GM19193 (cell line): ENCODE data around the gene TNIP1.

Source experiments
- POLR2A ChIP-seq: IDR thresholded peaks from 4 replicates; pipeline ENCODE4 v1.6.1; 2011; ENCODE audit not compliant: insufficient read depth, insufficient read length; ENCODE audit errors: extremely low read depth

TNIP1 gene

DNA sequence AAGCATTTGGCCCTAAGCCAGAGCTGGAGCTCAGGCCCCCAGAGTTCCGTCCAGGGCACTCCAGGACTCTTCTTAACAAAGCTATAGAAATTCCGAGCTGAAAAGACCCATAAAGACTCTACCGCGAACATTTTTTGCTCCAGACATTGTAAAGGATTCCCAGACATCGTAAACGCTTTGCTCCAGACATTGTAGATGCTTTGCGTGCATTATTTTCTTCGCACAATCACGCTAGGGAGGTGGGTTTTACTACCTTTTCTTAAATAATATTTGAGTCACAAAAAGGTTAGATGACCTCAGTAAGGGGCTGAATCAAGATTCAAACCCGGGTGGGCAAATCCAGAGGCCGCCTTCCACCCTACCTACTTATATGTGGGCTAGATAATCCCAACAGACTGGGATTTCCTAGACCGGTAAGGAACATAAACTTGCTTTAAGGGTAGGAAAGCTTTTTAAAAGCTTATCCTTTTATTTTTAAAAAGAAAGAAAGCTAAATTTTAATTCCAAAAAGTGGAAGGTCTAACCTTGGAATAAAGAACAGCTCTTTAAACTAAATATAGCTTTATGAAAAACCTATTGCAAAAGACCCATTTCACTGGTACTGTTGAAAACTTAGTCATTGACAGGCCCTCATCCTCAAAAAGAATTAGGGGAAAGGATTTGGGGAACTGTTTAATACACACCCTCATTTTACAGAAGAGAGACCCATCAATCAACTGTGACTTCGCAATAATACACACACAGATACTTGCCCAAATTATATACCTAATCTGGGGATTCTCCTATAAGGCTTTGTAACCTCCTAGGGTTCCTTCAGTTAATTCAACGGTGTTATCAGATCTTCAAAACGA is 822 bp upstream of the TNIP1 start:
- TF ChIP-seq POLR2A: no peak

DNA sequence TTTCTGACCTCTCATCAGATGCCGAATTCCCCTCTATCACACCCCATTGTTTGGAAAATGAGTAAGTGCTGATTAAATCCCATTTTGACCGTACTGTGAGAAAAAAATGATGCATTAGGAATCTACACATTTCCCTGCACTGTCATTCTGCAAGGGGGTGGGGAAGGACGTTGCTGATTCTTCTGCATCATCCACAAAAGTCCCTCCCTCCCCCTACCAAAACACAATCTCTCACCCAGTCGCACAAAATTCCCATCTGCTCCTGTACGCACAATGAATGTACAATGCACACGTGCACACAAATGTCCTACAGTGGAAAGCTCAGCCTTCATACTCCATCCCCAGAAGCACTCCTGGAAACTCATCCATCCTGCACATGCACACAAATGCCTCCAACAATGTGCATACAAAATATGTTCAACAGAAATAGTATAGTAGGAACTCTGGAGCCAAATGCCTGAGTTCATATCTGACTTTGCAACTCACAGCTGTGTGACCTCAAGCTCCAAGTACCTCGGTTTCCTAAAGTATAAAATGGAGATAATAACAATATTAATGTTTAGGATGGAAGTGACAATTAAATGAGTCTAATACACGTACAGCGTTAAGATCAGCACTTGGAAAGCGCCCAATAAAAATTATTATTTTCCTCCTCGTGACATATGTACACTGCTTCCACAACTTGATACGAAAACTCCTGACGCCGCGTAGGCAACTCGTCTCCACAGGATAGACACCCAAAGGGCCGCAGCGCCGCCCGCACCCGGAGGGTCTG is 809 bp downstream of the TNIP1 start:
- no peak for TF ChIP-seq POLR2A

DNA sequence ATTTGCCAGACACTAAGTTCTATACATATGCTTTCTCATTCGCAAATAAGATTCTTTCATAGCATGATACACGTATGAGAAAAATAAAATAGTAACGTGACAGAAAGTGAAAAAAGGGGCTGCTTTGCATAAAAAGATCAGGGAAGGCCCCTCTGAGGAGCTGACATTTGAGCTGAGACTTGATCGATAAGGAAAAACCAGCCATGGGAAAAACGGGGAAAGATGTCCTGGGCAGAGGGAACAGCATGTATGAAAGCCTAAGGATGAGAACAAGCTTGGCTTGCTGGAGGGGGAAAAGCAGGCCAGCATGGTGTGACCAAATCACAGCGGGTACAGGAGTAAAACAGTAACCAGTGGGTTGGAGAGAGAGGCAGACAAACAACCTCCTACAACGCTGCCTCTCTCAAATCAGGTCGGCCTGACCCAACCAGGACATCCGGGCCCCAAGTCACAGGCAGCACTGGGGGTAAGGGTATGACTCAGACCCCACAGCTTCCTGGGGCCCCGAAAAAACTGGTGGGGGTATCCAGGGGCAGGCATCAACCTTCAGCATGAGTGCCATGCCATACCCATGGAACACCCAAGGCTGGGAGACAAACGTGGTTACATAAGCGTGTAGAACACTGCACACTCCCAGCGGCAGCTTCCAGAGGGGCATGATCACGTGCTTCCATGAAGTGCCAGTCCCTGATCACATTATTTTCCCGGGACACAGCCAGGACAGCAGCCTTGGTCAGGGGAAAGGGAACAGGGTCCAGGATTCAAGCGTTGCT is 2.2 kb downstream of the TNIP1 start:
- peak; percentile 56 for TF ChIP-seq POLR2A

DNA sequence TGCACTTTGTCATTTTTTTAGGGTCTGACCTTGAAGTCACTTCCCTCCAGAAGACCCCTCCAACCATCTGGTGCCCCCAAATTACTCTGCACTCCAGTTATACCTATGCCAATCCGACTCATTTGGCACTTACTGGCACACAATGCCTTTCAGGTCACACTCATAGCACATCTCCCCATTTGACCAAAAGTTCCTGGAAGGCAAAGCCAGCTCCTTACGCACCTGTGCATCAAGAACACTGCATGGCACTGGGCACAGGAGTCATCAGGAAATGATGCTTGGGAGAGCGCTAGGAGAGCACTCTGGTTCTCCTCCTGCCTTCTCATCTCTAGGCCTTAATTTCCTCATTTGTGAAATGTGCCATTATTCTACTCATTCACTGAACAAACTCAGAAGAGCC is 2.9 kb downstream of the TNIP1 start:
- TF ChIP-seq POLR2A: no peak

DNA sequence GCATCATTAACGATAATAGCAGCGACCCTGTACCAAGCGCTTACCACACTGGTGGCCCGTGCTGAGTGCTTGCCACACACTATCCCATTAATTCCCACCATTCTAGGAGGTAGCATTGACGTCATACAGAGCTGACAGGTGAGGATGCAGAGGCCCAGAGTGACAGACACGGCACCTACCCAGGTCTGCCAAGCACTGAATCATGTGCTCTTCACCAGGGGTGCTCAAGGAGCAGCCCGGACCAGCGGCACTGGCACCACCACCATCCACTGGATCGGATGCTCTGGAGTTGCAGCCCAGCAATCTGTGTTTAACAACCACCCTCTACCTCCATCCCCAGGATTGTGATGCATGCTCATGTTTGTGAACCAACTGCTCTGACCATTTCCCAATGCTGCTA is 3.4 kb downstream of the TNIP1 start:
- peak; percentile 24 for TF ChIP-seq POLR2A

DNA sequence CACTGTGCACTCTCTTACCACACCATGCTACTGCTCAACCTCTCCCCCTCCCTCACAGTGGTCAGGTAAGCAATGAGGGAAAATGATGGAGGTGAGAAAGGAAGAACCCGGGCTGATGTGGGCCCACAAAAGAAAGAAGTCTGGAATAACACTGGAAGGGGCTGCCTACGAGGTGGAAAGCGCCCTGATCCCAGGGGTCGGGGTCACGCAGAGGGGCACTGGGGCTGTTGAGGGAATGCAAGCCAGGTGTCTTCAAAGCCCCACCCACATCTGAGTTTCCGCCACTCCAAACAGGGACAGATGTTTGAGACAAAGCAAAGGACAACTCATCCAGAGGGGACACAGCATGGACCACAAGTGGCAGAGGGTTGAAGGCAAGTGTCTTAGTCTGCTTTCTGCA is 4.2 kb downstream of the TNIP1 start:
- no peak for TF ChIP-seq POLR2A

DNA sequence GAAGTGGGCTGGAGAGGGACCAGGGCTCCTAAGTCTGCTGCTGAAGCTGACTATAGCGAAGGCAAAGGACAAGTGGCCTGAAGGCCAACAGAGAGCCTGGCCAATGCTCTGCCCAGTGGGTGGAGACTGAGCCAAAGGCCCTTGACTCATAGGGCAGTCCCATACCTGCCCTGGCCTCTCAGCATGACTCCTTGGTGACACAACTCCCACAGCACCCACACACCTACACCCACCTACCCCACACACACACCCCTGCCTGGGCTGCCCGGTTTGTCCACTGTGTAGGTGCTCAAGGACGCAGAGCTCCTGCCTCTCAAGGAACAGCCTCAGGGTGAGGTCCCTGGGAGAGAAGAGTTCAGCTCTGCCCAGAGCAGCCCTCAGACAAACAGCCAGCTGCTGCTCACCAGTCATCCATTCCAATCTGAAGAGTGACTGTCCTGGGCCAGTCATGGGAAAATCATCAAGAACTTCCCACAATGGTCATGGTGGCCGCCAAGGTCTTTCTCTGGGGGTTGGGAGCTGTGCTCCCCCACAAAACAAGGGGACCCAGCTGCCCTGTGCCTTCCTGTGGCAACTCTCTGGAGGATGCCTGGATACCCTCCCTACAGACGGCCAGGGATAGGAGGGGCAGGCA is 5.0 kb downstream of the TNIP1 start:
- peak; percentile 29 for TF ChIP-seq POLR2A

DNA sequence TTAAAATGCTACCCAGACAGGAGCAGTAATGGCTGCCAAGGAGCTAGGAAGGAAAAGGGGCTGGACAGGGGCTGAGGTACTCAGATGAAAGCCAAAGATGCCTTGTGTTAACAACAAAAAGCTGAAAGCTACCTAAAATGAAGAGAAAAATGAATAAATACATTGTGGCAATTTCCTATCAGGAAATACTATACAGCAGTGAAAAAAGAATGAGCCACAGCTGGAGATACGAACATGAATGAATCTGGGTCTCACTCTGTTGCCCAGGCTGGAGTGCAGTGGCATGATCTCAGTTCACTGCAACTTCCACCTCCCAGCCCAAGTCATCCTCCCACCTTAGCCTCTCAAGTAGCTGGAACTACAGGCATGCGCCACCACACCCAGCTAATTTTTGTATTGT is 6.3 kb downstream of the TNIP1 start:
- TF ChIP-seq POLR2A: no peak

DNA sequence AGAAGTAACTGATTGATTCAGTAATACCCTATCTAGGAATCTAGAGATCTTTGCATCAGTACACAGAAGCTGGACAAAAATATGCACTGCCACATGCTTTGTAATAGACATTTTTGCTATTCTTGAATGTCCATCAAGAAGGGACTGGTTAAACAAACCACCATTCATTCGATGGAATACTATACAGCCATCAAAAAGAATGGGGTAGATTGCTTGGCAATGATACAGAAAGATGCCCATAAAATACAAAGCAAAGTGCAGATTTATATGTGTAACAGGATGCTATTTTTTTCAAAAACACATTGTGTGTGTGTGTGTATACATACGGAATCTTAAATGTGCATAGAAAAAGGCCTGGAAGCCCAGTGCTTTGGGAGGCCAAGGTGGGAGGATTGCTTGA is 7.6 kb downstream of the TNIP1 start:
- no peak for TF ChIP-seq POLR2A

DNA sequence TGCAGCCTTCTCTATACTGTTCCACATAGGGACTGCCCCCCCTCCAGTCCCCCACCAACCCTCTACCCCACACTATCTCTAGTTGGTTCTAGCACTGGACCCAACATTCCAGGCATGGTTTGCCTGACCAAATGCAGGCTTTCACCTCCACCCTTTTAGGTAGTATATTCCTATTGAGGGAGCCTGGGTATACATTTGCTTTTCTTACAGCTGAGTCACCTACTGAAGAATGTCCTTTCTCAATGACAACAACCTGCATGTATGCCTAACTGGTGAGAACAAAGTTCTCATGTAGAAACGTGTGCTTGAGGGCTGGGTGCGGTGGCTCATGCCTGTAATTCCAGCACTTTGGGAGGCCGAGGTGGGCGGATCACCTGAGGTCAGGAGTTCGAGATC is 8.2 kb downstream of the TNIP1 start:
- no peak for TF ChIP-seq POLR2A

DNA sequence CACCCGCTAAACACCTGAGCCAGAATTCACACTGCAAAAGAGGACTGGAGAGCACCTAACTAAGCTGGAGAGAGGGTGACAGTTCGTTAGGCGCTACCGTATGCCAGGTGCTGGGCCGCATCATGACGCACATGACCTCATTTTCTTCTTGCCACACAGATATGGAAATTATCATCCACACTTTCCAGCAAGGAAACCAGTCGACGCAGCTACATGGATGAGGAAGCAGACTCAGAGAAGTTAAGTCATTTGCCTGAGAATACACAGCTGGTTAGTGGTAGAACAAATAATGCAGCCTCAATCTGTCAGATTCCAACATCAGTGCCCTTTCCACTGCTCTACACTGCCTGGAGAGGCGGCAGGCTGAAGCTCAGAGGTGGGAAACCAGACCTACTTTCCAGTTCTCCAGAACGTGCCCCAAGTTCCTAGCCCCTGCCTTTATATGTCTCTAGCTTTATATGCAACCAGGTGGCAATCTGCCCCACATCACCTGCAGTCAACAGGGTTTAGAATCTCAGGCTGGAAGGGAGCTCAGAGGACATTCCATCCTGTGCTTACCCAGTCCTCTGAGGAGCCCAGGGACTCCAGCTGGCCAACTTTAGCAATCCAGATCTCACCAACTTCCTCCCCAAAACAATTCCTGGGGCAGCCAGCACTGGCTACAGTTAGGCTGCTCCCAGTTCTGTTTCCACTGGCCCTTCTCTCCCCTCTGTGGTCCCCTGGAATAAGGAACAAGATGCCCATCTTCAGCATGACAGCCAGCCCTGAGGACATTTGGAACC is 8.8 kb downstream of the TNIP1 start:
- no peak for TF ChIP-seq POLR2A

DNA sequence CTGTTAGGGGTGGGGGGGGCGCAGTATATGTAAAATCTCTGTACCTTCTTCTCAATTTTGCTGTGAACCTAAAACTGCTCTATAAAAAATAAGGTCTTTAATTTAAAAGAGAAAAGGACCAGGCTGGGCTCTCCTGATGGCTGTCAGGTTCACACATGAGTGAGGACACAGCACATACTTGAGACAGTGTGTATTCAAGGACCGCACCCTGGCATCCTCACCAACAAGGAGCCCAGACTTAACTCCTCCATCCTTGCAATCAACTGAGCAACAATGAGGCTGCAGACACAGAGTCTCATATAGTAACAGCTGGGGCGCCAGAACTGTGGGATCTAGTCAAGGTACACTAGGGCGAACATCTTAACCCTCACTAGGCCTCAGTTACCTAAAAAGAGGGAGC is 9.8 kb downstream of the TNIP1 start:
- TF ChIP-seq POLR2A: no peak

DNA sequence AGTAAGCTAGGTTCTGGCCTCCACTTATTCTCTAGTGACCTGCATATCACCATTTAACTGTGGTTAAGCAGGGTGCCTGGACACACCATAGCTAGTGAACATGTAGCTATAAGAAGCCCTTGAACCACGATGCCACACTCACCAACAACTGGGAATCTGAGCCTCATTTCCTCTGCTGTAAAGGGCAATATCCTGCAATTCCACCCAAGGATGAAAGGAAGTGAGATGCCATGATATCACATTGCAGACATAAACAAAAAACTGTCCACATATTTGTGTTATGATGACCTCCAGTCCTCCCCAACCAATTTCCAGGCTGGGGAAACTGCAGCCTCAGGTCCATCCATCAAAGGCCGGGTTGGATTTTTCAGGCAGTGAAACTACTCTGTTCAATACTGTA is 10.4 kb downstream of the TNIP1 start:
- no peak for TF ChIP-seq POLR2A
